ENCODE measurements around the gene B9D1.

- TF ChIP-seq CTCF (IDR thresholded peaks at IDR 0.05 in 4 of 5, conservative IDR thresholded peaks at IDR 0.05 in 1 of 5) (no peak), POLR2A (IDR thresholded peaks at IDR 0.05) (no peak)
Observed at GRCh38 chr17:19357761-19358160, 4.8 kb downstream of the B9D1 start.
